ENCODE data around the gene SGCA. TPM values are rescaled to one million over a fixed set of nuclear protein-coding genes. Genes with fewer than 3 reads are reported as not detected.

SGCA gene
- total and polyA plus RNA-seq, 2 of the 8 experiments (the other 6 are each of a cell fraction or from before 2014, with no cell fraction given) = 0.12 TPM; not detected in 1

DNA sequence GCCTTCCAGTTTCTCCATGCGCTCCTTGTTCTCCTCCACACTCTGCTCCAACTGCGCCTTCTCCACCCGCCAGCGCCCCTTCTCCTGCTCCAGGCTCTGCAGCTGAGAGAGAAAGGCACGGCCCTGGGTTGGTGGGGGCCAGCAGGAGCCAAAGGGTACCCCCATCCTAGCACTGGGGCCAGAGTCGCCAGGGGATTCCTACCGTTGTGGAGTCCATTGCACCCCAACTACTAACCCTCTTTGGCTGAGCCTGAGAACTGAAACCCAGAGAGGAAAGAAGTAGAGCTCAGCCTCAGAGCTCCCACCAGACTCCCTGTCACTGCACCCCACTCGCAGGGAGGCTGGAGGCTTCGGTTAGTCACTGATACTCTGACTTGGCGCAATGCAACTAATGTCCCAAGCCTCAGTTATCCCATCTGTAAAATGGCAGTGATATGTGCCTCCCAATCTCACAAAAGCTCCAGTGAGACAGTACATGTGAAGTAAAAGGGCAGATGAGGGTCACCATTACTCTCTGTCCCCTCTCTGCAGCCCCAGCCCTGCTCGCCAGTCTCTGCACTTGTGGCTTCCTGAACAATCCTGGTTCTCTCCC is 29.6 kb upstream of the SGCA start:
- H2BK120ac ChIP-seq (replicated peaks; ENCODE audit: low read depth, low read length) = no peak overlapping the region
- TF ChIP-seq JUN (IDR thresholded peaks at IDR 0.05; ENCODE audit: low read depth, low read length) = no peak
- no peak for TF ChIP-seq TCF12 (IDR thresholded peaks at IDR 0.05; ENCODE audit: low read depth, low read length)
- TF ChIP-seq TAF7 (optimal IDR thresholded peaks at IDR 0.05; ENCODE audit: borderline replicate concordance, low read depth, low read length) = no peak
- TF ChIP-seq CHD2 (IDR thresholded peaks at IDR 0.05; ENCODE audit: low read length) = no peak
- no peak for TF ChIP-seq CTCF (IDR thresholded peaks at IDR 0.05; ENCODE audit: control extremely low read depth in 1 of 3, insufficient read depth in 1 of 3, low read depth in 1 of 3, low read length in 3 of 3)
- TF ChIP-seq RFX5 (IDR thresholded peaks at IDR 0.05; ENCODE audit: borderline replicate concordance, low read depth, low read length) = no peak
- H3K27ac ChIP-seq (ENCODE audit: low read depth, low read length) = no peak overlapping the region
- H2AFZ ChIP-seq (ENCODE audit: low read length) = no peak overlapping the region
- no peaks in the 10 kb centered on the region for H3K9me3 ChIP-seq (ENCODE audit: insufficient read depth in 2 of 2, low read depth in 1 of 2, low read length in 1 of 2)
- no peak for FAIRE-seq
- H2BK15ac ChIP-seq (ENCODE audit: low read length) = no peak overlapping the region
- peaks cover 8 to 28% (median 17%) of the 10 kb centered on the region in 4 experiments for H3K4me1 ChIP-seq (replicated peaks in 1 of 4; ENCODE audit: control insufficient read depth in 3 of 4, insufficient read depth in 4 of 4, low read length in 3 of 4)
- H3K9ac ChIP-seq (replicated peaks in 1 of 4; ENCODE audit: extremely low read depth in 1 of 4, low read depth in 3 of 4, low read length in 3 of 4) = no peak overlapping the region
- no peaks in the 10 kb centered on the region for H3K79me2 ChIP-seq (ENCODE audit: control insufficient read depth in 1 of 2, insufficient read depth in 2 of 2, low read length in 2 of 2)
- no peak overlapping the region for H4K5ac ChIP-seq (ENCODE audit: insufficient read length, low read depth, low read length)
- H3K79me1 ChIP-seq (ENCODE audit: low read depth, low read length) = no peaks in the 10 kb centered on the region
- no peak overlapping the region for H2BK12ac ChIP-seq (ENCODE audit: low read depth, low read length)
- 91% methylated on average over 11 of the region's 11 CpGs; no CpG with 5 or more reads in 1 of the 2 experiments for WGBS, 2 experiments (ENCODE audit: extremely low coverage in 1 of 2, insufficient coverage in 1 of 2, insufficient read length in 1 of 2, insufficient replicate concordance in 2 of 2, low coverage in 1 of 2, low lambda C conversion rate in 2 of 2, missing lambda C conversion rate in 1 of 2)
- CTCF ChIA-PET (ENCODE audit: partially characterized antibody) = interaction anchor here (0.6 to 21.6 kb wide), 10 partner anchors 13 to 160 kb away, joined by 3 to 299 read pairs (median 8); partner anchors contain the start of genes PDK2, PPP1R9B and SGCA
- H2BK20ac ChIP-seq (ENCODE audit: low read length) = no peak overlapping the region
- peaks cover 0 to 8% (median 1%) of the 10 kb centered on the region in 4 experiments; a peak in 4 of 7 replicates for H3K27me3 ChIP-seq (replicated peaks in 1 of 4; ENCODE audit: control insufficient read depth in 3 of 4, extremely low read depth in 1 of 4, insufficient read depth in 3 of 4, low read length in 3 of 4)
- no peak overlapping the region for H2BK5ac ChIP-seq (ENCODE audit: low read depth, low read length)
- peaks cover 0 to 6% of the 10 kb centered on the region in 2 experiments for H4K20me1 ChIP-seq (replicated peaks in 1 of 2; ENCODE audit: control insufficient read depth in 1 of 2, insufficient read depth in 2 of 2, low read length in 2 of 2)
- H3K4ac ChIP-seq (replicated peaks; ENCODE audit: insufficient read length, low read depth, low read length) = no peak overlapping the region
- no peak overlapping the region for H4K8ac ChIP-seq (ENCODE audit: extremely low read depth, insufficient read depth, low read length)
- POLR2A ChIA-PET (ENCODE audit: partially characterized antibody) = interaction anchor here (0.8 to 1.1 kb wide), 2 partner anchors 9 to 10 kb away, joined by 4 to 5 read pairs; no protein-coding TSS in a partner anchor
- peaks cover 3 to 13% (median 13%) of the 10 kb centered on the region in 4 experiments; a peak in 5 of 8 replicates for H3K36me3 ChIP-seq (ENCODE audit: control insufficient read depth in 2 of 4, insufficient read depth in 4 of 4, low read length in 3 of 4)
- H3K23ac ChIP-seq (ENCODE audit: insufficient read length) = no peak overlapping the region
- H3K23me2 ChIP-seq (ENCODE audit: low read depth, low read length) = no peaks in the 10 kb centered on the region
- H3K4me2 ChIP-seq (ENCODE audit: insufficient read depth in 1 of 2, low read depth in 2 of 2, low read length in 2 of 2) = no peak overlapping the region
- H3K18ac ChIP-seq (ENCODE audit: extremely low read depth, low read length) = no peak overlapping the region
- no peak overlapping the region for H3K14ac ChIP-seq (ENCODE audit: insufficient read length)
- no peak overlapping the region for H4K91ac ChIP-seq (replicated peaks; ENCODE audit: insufficient read length, low read length)
- no peak overlapping the region for H3K56ac ChIP-seq (replicated peaks; ENCODE audit: insufficient read length, low read depth, low read length)
- no peak overlapping the region for H2AK5ac ChIP-seq (ENCODE audit: low read depth, low read length)
- no peak overlapping the region for H3K4me3 ChIP-seq (ENCODE audit: extremely low read depth in 1 of 4, insufficient read depth in 2 of 4, low read depth in 3 of 4, low read length in 4 of 4)
- no peak for DNase-seq (ENCODE audit: low read depth in 1 of 2, low spot score in 2 of 2)
